Measurements from ENCODE around the gene SEC23IP.

The SEC23IP gene

GRCh38 chr10:119962837-119963236 is 70.3 kb downstream of the SEC23IP start:
- POLR2A ChIA-PET, result no interaction called here
- Histone ChIP-seq H3K4me1 (ENCODE audit: control insufficient read depth, insufficient read depth, low read length) (no peaks in the 10 kb centered on the region), H3K27ac (ENCODE audit: extremely low read depth, low read depth, low read length) (no peak overlapping the region), H3K4me3 (ENCODE audit: low read depth, low read length) (no peak overlapping the region), H3K36me3 (ENCODE audit: control insufficient read depth in 2 of 2, insufficient read depth in 1 of 2, low read length in 2 of 2) (no peaks in the 10 kb centered on the region), H3K9me3 (ENCODE audit: control insufficient read depth, insufficient read depth, low read depth, low read length) (no peaks in the 10 kb centered on the region)
- TF ChIP-seq KLF1 (tag by site-specific recombination; IDR thresholded peaks at IDR 0.05) (no peak), ZNF626 (tag by site-specific recombination; IDR thresholded peaks at IDR 0.05) (no peak), ZNF707 (tag by site-specific recombination; IDR thresholded peaks at IDR 0.05) (no peak), ZNF548 (tag by site-specific recombination; IDR thresholded peaks at IDR 0.05) (no peak)
- CTCF ChIA-PET, result no interaction called here

- H3K4me1 ChIP-seq (ENCODE audit: control insufficient read depth, insufficient read depth, low read length), result no peaks in the 10 kb centered on the region
- peak; percentile 33; the same call in 1 of the 2 replicates for TF ChIP-seq SCRT2 (tag by site-specific recombination; IDR thresholded peaks at IDR 0.05)
- TF ChIP-seq ZNF140 (tag by site-specific recombination; IDR thresholded peaks at IDR 0.05), result peak; percentile 93; the same call in 1 of the 2 replicates
- TF ChIP-seq SCRT1 (tag by site-specific recombination; IDR thresholded peaks at IDR 0.05; ENCODE audit: borderline replicate concordance), result 0 out of 2 replicates have a peak, but pooled peaks have one; percentile 8
- no peak for TF ChIP-seq ZBTB49 (tag by site-specific recombination; IDR thresholded peaks at IDR 0.05; ENCODE audit: low read depth)
- peak; percentile 54 for TF ChIP-seq SETDB1 (IDR thresholded peaks at IDR 0.05; ENCODE audit: insufficient read length, low read length)
- TF ChIP-seq BCL11B (tag by site-specific recombination; IDR thresholded peaks at IDR 0.05; ENCODE audit: low read depth), result no peak
- no peak for TF ChIP-seq ZNF792 (tag by site-specific recombination; IDR thresholded peaks at IDR 0.05)
- no peak for TF ChIP-seq ZNF274 (IDR thresholded peaks at IDR 0.05; ENCODE audit: low read length)
- no peak for TF ChIP-seq ZNF274 (tag by site-specific recombination; IDR thresholded peaks at IDR 0.05; ENCODE audit: borderline replicate concordance)
- no peak for TF ChIP-seq ZNF394 (tag by site-specific recombination; IDR thresholded peaks at IDR 0.05; ENCODE audit: borderline replicate concordance)
- no peak for TF ChIP-seq GFI1B (tag by site-specific recombination; IDR thresholded peaks at IDR 0.05)
- ChIA-PET POLR2A (no interaction called here), CTCF (interaction anchor here (0.8 kb wide), 1 partner anchor 207 kb away, joined by 3 read pairs; no protein-coding TSS in a partner anchor)
- H3K36me3 ChIP-seq (ENCODE audit: control insufficient read depth in 2 of 2, insufficient read depth in 1 of 2, low read length in 2 of 2), result no peaks in the 10 kb centered on the region
- H3K9me3 ChIP-seq (ENCODE audit: control insufficient read depth, insufficient read depth, low read depth, low read length), result no peaks in the 10 kb centered on the region
- no peak overlapping the region for H3K4me3 ChIP-seq (ENCODE audit: low read depth, low read length)
- H3K27ac ChIP-seq (ENCODE audit: extremely low read depth, low read depth, low read length), result no peak overlapping the region
Measured at GRCh38 chr10:119967066-119967465, 74.5 kb downstream of the SEC23IP start.

- H3K9me3 ChIP-seq (ENCODE audit: control insufficient read depth, insufficient read depth, low read depth, low read length), result no peaks in the 10 kb centered on the region
- no peaks in the 10 kb centered on the region for H3K4me1 ChIP-seq (ENCODE audit: control insufficient read depth, insufficient read depth, low read length)
- TF ChIP-seq BCL6B (tag by site-specific recombination; IDR thresholded peaks at IDR 0.05), result no peak
- no peak for TF ChIP-seq ZNF366 (tag by site-specific recombination; conservative IDR thresholded peaks at IDR 0.05)
- no peak for TF ChIP-seq ZNF530 (tag by site-specific recombination; IDR thresholded peaks at IDR 0.05; ENCODE audit: low read depth)
- no peak for TF ChIP-seq MZF1 (tag by site-specific recombination; IDR thresholded peaks at IDR 0.05; ENCODE audit: borderline replicate concordance)
- no peak for TF ChIP-seq ZBTB48 (tag by site-specific recombination; IDR thresholded peaks at IDR 0.05)
- TF ChIP-seq ZNF248 (tag by site-specific recombination; IDR thresholded peaks at IDR 0.05), result no peak
- ChIA-PET POLR2A (no interaction called here), CTCF (no interaction called here)
- no peak overlapping the region for H3K27ac ChIP-seq (ENCODE audit: extremely low read depth, low read depth, low read length)
- H3K4me3 ChIP-seq (ENCODE audit: low read depth, low read length), result no peak overlapping the region
- H3K36me3 ChIP-seq (ENCODE audit: control insufficient read depth in 2 of 2, insufficient read depth in 1 of 2, low read length in 2 of 2), result no peaks in the 10 kb centered on the region
Measured at GRCh38 chr10:119969609-119970008, 77.1 kb downstream of the SEC23IP start.
